Fibroblast of the aortic adventitia (primary cell): ENCODE data around the gene APOL5. TPM values are rescaled to one million over a fixed set of nuclear protein-coding genes. Genes with fewer than 3 reads are reported as not detected.

Experiments used
- DNase-seq: peaks from one replicate; pipeline ENCODE4 v3.0.0-alpha.2; 2010; ENCODE audit warnings: low read depth
- H3K4me3 ChIP-seq: 2 replicates; pipeline ENCODE4 v1.5.1; 2011; ENCODE audit warnings: low read depth, mild to moderate bottlenecking, control low read depth, low read length, moderate library complexity
- total RNA-seq: library from RNA; depleted of rRNA; stranded (reverse); fragments of >200 nt; gene quantifications from 2 replicates; pipeline ENCODE4 v1.2.3, GENCODE V29; 2012; ENCODE audit warnings: low replicate concordance
- TF ChIP-seq, protein P1 (sequence below): IDR thresholded peaks from 2 replicates; pipeline ENCODE4 v1.5.1; 2011; ENCODE audit warnings: mild to moderate bottlenecking, low read length, control low read depth, inconsistent platforms; ENCODE audit not compliant: insufficient read depth

The APOL5 gene
- total RNA-seq, 1 donor = not detected

DNA sequence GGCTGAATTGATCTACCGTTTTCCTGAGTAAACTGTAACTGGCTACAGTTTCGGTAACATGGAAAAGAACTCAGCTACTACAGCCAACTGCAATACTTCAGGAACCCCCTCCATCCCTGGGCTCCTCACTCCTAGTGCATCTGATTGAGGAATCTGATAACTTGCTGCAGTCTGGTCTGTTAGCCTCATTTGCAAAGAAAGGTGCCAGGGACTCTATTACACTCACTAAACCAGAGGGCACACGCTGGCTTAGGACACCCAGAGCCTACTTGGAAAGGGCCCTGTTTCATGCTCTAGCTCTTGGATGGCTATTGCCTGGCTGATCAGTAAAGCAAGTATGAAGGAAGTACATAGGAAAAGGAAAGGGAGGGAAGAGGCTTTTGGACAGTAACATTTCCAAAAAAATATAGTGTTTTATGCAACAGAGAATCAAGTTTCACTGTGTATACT lies 22.3 kb downstream of the APOL5 start:
- TF ChIP-seq, protein P1, sequence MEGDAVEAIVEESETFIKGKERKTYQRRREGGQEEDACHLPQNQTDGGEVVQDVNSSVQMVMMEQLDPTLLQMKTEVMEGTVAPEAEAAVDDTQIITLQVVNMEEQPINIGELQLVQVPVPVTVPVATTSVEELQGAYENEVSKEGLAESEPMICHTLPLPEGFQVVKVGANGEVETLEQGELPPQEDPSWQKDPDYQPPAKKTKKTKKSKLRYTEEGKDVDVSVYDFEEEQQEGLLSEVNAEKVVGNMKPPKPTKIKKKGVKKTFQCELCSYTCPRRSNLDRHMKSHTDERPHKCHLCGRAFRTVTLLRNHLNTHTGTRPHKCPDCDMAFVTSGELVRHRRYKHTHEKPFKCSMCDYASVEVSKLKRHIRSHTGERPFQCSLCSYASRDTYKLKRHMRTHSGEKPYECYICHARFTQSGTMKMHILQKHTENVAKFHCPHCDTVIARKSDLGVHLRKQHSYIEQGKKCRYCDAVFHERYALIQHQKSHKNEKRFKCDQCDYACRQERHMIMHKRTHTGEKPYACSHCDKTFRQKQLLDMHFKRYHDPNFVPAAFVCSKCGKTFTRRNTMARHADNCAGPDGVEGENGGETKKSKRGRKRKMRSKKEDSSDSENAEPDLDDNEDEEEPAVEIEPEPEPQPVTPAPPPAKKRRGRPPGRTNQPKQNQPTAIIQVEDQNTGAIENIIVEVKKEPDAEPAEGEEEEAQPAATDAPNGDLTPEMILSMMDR = no peak
- H3K4me3 ChIP-seq = no peak overlapping the region
- no peak for DNase-seq

DNA sequence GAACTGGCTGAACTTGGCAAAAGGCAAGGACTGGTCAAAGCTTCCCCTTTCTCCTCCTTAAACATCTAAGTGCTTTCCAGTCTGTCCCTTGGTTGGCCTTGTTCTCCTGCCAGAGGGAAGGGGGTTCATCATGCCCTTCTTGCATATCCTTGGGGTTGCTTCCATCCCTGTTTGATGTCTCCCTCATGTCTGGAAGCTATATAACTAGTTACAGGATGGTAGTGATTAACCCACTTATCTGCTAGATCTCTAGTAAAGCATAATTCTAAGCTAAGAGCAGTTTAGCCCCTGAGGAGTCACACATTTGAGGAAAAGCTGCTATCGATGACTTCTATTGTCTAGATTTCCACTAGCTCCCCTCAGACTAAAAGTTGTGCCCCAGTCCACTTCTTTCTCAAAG lies 22.9 kb downstream of the APOL5 start:
- no peak overlapping the region for H3K4me3 ChIP-seq
- no peak for DNase-seq
- TF ChIP-seq, protein P1 = no peak

DNA sequence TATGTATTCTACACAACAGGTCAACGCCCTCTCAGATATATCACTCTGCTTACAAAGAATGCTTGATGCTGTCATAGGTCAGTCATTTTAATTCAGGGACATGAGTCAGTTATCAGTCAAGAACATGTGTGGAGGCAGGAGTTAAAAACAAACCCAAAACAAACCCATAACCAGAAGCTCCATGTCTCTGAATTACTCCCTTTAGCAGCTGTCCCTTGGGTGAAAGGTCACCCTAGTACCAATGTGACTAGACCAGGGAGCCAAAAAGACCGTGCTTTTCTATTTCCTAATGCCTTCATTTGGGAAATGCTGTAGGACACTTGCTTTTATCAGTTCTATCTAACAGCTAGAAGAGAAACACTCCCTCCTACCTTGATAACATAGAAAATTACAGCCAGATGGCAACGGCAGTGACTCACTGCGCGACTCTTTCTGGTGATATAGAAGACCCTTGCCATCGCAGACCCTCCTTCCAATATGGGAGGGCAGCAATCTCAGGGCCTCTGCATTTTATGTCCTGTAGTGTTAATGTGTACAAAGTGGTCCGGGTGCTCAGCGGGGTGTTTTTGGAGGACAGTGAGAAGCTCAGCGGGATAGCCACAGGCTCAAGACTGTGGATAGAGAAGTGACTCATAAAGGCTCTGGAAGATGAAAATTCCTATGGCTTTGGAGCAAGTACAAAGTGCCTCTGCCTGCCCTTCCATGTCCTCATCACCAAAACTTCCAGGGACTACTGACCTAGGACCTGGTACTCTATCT lies 24.8 kb downstream of the APOL5 start:
- DNase-seq = peak; percentile 69
- TF ChIP-seq, protein P1 = no peak
- H3K4me3 ChIP-seq = no peak overlapping the region

DNA sequence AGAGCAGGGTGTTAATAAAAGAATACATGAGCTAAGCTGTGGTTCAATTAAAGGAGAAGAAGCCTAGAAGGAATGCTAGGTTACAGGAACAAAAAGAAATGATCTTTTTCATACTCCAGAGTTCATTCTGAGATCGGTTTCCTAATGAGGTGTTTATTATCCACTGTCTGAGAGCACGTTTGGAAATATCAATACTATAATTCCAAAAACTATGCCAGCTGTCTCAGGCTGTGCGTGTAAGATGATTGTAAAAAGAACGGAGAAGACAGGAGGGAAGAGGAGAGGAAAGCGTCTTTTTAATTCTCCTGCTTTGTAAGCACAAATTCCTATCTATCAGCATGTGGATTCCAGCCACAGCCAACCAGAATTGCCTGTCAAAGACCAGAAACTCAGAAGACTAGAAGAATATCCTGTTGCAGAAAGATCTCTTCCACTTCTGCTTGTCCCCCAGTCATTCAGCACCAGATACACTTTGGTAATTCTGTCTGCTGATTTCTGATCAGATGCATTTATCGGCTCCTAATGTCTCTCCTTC lies 25.7 kb downstream of the APOL5 start:
- no peak overlapping the region for H3K4me3 ChIP-seq
- TF ChIP-seq, protein P1 = no peak
- no peak for DNase-seq

DNA sequence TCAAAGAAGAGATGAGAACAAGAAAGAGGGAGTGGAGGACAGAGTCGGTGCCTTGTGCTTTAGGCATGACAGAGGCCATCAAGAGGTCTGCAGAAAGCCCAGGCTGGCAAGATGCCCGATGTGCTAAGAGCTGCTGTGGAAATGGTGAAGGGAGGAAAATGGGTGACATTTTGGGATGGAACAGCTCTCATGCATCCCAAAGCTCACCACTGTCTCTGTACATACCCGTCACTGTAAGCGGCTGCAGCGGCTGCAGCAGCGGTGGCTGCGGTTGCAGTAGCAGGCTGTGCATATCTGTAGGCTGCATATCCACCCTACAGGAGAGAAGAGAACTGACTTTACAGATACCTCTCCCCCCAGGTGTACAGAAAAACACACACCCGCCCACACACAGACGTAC lies 28.6 kb downstream of the APOL5 start:
- no peak for DNase-seq

DNA sequence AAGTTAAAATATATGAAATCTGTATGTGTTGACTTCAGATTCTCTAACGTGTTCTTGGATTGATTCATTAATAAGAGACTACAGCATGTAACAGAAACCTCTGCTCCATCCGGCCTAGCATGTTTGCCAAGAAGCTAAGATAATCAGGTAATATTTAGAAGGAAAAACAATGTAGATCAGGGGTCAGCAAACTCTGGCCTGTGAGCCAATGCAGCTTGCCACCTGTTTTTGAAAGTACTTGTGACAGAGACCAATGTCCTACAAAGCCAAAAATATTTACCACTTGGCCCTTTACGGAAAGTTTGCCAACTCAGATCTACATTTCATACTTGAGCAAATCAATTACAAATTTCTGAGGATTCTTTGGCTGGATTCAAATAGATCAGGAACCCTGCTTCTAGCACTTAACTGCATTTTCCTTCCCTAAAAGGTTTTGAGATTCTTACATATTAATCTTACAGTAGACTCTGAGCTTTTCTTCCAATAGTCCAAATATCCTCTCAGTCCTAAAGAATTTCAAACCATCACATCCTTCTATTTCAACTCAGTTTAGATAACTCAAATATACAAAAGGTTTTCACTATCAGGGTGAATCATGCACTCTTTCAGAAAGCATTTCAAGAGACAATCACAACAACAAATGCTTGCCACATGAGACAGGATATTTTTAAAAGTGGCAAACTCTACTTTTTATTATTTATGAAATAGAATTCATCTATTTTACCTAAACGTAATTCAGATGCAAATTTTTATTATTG lies 29.5 kb downstream of the APOL5 start:
- TF ChIP-seq, protein P1 = no peak
- peak; percentile 59 for DNase-seq
- H3K4me3 ChIP-seq = no peak overlapping the region

More for the DNA sequence above, 28.6 kb downstream of the APOL5 start:
- no peak overlapping the region for H3K4me3 ChIP-seq
- TF ChIP-seq, protein P1 = no peak
